GM18951 (cell line): ENCODE measurements around the gene FOXO6.

Source experiments
- POLR2A ChIP-seq: IDR thresholded peaks from 4 replicates; pipeline ENCODE4 v1.6.1; 2011; ENCODE audit warnings: mild to moderate bottlenecking; ENCODE audit not compliant: insufficient read length, insufficient read depth; ENCODE audit errors: extremely low read depth
- in situ Hi-C: fragments of 300-500 bp; cut with MboI; formaldehyde crosslinking; loops from one replicate; pipeline ENCODE4 v1.12.0; 2022; ENCODE audit warnings: low sequenced_read_pairs, mixed read lengths, inconsistent platforms; ENCODE audit not compliant: unreplicated experiment

The FOXO6 gene

GRCh38 chr1:41431490-41432350, 70.5 kb downstream of the FOXO6 start:
- in situ Hi-C loops = no loop called here

More at GRCh38 chr1:41431490-41432350, 70.5 kb downstream of the FOXO6 start:
- TF ChIP-seq POLR2A = no peak
